Nephron (organoid): ENCODE results near the gene SPATA2.

ENCODE experiments used
- H3K27ac Mint-ChIP-seq, 3 experiments: 2 replicates each; pipeline ENCODE4 v1.8.0; 2020; ENCODE audit warnings: mixed read lengths in 3 of 3, mild to moderate bottlenecking in 2 of 3, moderate library complexity in 1 of 3
- H3K27me3 Mint-ChIP-seq: 2 replicates; pipeline ENCODE4 v1.8.0; 2021; ENCODE audit warnings: low read depth, mild to moderate bottlenecking, moderate library complexity, mixed read lengths
- H3K36me3 Mint-ChIP-seq: 2 replicates; pipeline ENCODE4 v1.8.0; 2020; ENCODE audit warnings: low read depth, mixed read lengths
- H3K4me1 Mint-ChIP-seq: 2 replicates; pipeline ENCODE4 v1.8.0; 2020; ENCODE audit warnings: mixed read lengths
- H3K4me3 Mint-ChIP-seq, 3 experiments: 2 replicates each; pipeline ENCODE4 v1.8.0; 2020; ENCODE audit warnings: mild to moderate bottlenecking in 3 of 3, mixed read lengths in 3 of 3, moderate library complexity in 2 of 3
- H3K9me3 Mint-ChIP-seq: 2 replicates; pipeline ENCODE4 v1.8.0; 2020; ENCODE audit warnings: mixed read lengths
- TF ChIP-seq, protein P1 (sequence below), 3 experiments: fragments of 200-600 bp; sonication (generic); IDR thresholded peaks; one replicate each; pipeline ENCODE4 v1.5.0; 2021; ENCODE audit warnings: antibody characterized with exemption in 3 of 3; ENCODE audit not compliant: unreplicated experiment in 3 of 3

Gene SPATA2

DNA sequence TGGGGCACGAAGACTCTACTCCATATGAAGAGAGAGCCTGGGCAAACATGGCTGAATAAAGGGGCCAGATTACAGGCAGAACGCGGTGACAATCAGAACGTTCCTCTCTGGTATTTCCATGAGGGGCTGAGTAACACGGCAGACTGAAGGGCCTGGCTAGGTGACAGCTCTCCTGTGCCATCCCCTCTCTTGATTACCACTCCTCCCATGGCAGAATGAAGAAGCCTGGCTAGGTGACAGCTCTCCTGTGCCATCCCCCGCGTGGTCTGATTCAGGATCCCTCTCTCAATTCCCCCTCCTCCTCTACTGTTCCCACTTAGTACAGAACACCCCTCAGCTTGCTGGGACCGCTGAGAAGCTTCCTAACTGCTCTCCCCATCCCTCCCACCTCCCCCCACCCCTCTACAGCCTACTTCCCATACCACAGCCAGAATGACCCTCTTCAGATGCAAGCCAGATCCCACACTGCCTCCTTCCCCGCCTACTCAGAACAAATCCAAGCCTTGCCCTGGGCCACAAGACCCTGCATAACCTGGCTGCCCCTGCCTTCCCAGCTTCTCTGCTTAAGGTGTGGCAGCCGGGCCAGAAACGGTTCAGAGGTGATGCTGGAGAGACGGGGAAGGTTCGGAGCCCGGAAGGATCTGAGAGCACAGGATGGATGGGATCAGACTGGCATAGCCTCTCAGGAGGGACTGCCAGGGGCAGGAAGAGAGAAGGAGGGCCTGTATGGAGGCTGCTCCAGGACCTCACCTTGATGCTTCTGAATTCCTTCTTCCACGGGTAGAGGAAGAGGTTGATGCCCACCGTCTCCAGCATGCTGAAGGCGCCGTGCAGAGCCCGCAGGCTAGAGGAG, 7.7 kb downstream of the SPATA2 start:
- Mint-ChIP-seq H3K27me3 (no peaks in the 10 kb centered on the region), H3K4me1 (peaks cover 15% of the 10 kb centered on the region), H3K27ac (no peak overlapping the region), H3K9me3 (no peaks in the 10 kb centered on the region), H3K36me3 (peaks cover 36% of the 10 kb centered on the region), H3K4me3 (no peak overlapping the region)
- TF ChIP-seq, protein P1, sequence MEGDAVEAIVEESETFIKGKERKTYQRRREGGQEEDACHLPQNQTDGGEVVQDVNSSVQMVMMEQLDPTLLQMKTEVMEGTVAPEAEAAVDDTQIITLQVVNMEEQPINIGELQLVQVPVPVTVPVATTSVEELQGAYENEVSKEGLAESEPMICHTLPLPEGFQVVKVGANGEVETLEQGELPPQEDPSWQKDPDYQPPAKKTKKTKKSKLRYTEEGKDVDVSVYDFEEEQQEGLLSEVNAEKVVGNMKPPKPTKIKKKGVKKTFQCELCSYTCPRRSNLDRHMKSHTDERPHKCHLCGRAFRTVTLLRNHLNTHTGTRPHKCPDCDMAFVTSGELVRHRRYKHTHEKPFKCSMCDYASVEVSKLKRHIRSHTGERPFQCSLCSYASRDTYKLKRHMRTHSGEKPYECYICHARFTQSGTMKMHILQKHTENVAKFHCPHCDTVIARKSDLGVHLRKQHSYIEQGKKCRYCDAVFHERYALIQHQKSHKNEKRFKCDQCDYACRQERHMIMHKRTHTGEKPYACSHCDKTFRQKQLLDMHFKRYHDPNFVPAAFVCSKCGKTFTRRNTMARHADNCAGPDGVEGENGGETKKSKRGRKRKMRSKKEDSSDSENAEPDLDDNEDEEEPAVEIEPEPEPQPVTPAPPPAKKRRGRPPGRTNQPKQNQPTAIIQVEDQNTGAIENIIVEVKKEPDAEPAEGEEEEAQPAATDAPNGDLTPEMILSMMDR (IDR thresholded peaks at IDR 0.05; ENCODE audit: unreplicated experiment in 3 of 3): no peak

DNA sequence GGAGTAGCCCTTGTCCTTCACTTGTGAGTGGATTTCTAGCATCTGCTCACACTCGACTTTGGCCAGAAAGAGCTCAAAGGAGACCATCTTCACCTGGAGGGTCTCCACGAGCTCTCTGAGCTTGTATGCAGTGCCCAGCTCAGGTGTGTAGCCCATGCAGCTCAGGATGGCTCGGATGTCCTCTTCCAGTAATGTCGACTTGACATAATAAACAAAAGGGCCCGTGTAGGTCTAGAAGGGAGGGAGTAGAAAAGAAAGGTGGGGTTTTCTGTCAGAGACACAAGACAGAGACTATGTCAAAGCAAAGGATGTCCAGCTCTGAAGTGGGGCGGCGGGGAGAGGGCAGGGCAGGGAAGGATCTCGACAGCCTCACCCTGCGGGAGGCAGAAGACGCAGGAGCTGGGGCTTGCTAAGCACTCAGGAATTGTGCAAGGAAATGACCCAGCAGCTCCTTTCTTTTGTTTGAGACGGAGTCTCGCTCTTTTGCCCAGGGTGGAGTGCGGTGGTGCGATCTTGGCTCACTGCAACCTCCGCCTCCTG, 8.6 kb downstream of the SPATA2 start:
- Mint-ChIP-seq H3K36me3 (peaks cover 36% of the 10 kb centered on the region), H3K4me1 (peaks cover 12% of the 10 kb centered on the region), H3K27ac (no peak overlapping the region)

GRCh38 chr20:49906101-49906604, 9.2 kb downstream of the SPATA2 start:
- H3K4me1 Mint-ChIP-seq: peaks cover 12% of the 10 kb centered on the region
- H3K9me3 Mint-ChIP-seq: no peaks in the 10 kb centered on the region
- no peaks in the 10 kb centered on the region for H3K27me3 Mint-ChIP-seq
- TF ChIP-seq, protein P1 (IDR thresholded peaks at IDR 0.05; ENCODE audit: unreplicated experiment in 3 of 3): no peak
- H3K27ac Mint-ChIP-seq: no peak overlapping the region
- no peak overlapping the region for H3K4me3 Mint-ChIP-seq
- peaks cover 36% of the 10 kb centered on the region for H3K36me3 Mint-ChIP-seq

More for the DNA sequence above, 8.6 kb downstream of the SPATA2 start:
- Mint-ChIP-seq H3K9me3 (no peaks in the 10 kb centered on the region), H3K27me3 (no peaks in the 10 kb centered on the region), H3K4me3 (no peak overlapping the region)
- TF ChIP-seq, protein P1 (IDR thresholded peaks at IDR 0.05; ENCODE audit: unreplicated experiment in 3 of 3): no peak

- H3K4me1 Mint-ChIP-seq: peaks cover 12% of the 10 kb centered on the region
- no peaks in the 10 kb centered on the region for H3K9me3 Mint-ChIP-seq
- no peak overlapping the region for H3K4me3 Mint-ChIP-seq
- H3K36me3 Mint-ChIP-seq: peaks cover 36% of the 10 kb centered on the region
- TF ChIP-seq, protein P1 (IDR thresholded peaks at IDR 0.05; ENCODE audit: unreplicated experiment in 3 of 3): no peak
- H3K27me3 Mint-ChIP-seq: no peaks in the 10 kb centered on the region
- peak overlapping the region in 1 of 3 experiments; percentile 21 for H3K27ac Mint-ChIP-seq
Measured at GRCh38 chr20:49905415-49906091, 9.8 kb downstream of the SPATA2 start.

GRCh38 chr20:49904440-49905214, 10.7 kb downstream of the SPATA2 start:
- H3K27ac Mint-ChIP-seq: no peak overlapping the region
- TF ChIP-seq, protein P1 (IDR thresholded peaks at IDR 0.05; ENCODE audit: unreplicated experiment in 3 of 3): no peak
- H3K4me1 Mint-ChIP-seq: peaks cover 4% of the 10 kb centered on the region
- H3K27me3 Mint-ChIP-seq: no peaks in the 10 kb centered on the region
- no peak overlapping the region for H3K4me3 Mint-ChIP-seq
- H3K9me3 Mint-ChIP-seq: no peaks in the 10 kb centered on the region
- peaks cover 36% of the 10 kb centered on the region for H3K36me3 Mint-ChIP-seq
